ENCODE measurements around the gene GET3. TPM values are rescaled to one million over a fixed set of nuclear protein-coding genes. Genes with fewer than 3 reads are reported as not detected.

GET3 gene
- total and polyA plus RNA-seq, 2 donors (not counting 1 experiment from before 2014, with no cell fraction given), result 37.2 to 61.7 TPM

GRCh38 chr19:12721656-12722565, 15.4 kb upstream of the GET3 start:
- DNase-seq, result peak; percentile 76
- TF ChIP-seq, protein P1, sequence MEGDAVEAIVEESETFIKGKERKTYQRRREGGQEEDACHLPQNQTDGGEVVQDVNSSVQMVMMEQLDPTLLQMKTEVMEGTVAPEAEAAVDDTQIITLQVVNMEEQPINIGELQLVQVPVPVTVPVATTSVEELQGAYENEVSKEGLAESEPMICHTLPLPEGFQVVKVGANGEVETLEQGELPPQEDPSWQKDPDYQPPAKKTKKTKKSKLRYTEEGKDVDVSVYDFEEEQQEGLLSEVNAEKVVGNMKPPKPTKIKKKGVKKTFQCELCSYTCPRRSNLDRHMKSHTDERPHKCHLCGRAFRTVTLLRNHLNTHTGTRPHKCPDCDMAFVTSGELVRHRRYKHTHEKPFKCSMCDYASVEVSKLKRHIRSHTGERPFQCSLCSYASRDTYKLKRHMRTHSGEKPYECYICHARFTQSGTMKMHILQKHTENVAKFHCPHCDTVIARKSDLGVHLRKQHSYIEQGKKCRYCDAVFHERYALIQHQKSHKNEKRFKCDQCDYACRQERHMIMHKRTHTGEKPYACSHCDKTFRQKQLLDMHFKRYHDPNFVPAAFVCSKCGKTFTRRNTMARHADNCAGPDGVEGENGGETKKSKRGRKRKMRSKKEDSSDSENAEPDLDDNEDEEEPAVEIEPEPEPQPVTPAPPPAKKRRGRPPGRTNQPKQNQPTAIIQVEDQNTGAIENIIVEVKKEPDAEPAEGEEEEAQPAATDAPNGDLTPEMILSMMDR (IDR thresholded peaks at IDR 0.05), result no peak
- no peak for TF ChIP-seq EZH2 (IDR thresholded peaks at IDR 0.05; ENCODE audit: borderline replicate concordance, insufficient read depth, low read depth, low read length, poor library complexity, severe bottlenecking)
- H3K27ac Mint-ChIP-seq, result peak overlapping the region; percentile 84
- POLR2A ChIA-PET, result interaction anchor here (0.7 to 3.6 kb wide), 10 partner anchors 8 to 109 kb away, joined by 3 to 30 read pairs (median 8); partner anchors contain the start of genes DHPS, FBXW9, JUNB and TRIR
- no peaks in the 10 kb centered on the region for H3K27me3 ChIP-seq (replicated peaks in 1 of 4; ENCODE audit: control extremely low read depth in 1 of 4, control insufficient read depth in 3 of 4, insufficient read depth in 4 of 4, low read length in 3 of 4)
- H3K4me2 ChIP-seq (replicated peaks; ENCODE audit: low read depth, low read length, poor library complexity, severe bottlenecking), result peak overlapping the region; percentile 95
- H3K27me3 Mint-ChIP-seq, result no peaks in the 10 kb centered on the region
- H2AFZ ChIP-seq (ENCODE audit: insufficient read depth, low read depth, low read length, poor library complexity, severe bottlenecking), result peak overlapping the region; percentile 83
- H4K20me1 ChIP-seq (ENCODE audit: control insufficient read depth, insufficient read depth, low read length, poor library complexity, severe bottlenecking), result peaks cover 11% of the 10 kb centered on the region
- CTCF ChIA-PET, result interaction anchor here (0.7 to 3.5 kb wide), 8 partner anchors 12 to 74 kb away, joined by 3 to 26 read pairs (median 5); partner anchors contain the start of genes JUNB and TRIR
- ATAC-seq (ENCODE audit: low read depth), result peak; percentile 42
- H3K4me3 ChIP-seq (ENCODE audit: control extremely low read depth in 1 of 5, extremely low read depth in 1 of 5, insufficient read depth in 1 of 5, low read depth in 2 of 5, low read length in 4 of 5), result peak overlapping the region; percentile 60 to 83 (median 77)
- H3K4me1 ChIP-seq (ENCODE audit: control insufficient read depth in 2 of 2, insufficient read depth in 2 of 2, low read length in 2 of 2), result peaks cover 29 to 37% of the 10 kb centered on the region in 2 donors
- H3K36me3 ChIP-seq (replicated peaks in 1 of 2; ENCODE audit: control extremely low read depth in 1 of 2, control insufficient read depth in 1 of 2, extremely low read depth in 1 of 2, insufficient read depth in 2 of 2, low read length in 1 of 2), result peaks cover 0 to 7% of the 10 kb centered on the region in 2 experiments
- H3K9ac ChIP-seq (ENCODE audit: low read length), result peak overlapping the region; percentile 85
- peaks cover 74% of the 10 kb centered on the region for H3K79me2 ChIP-seq (ENCODE audit: control insufficient read depth, insufficient read depth, low read length)
- peak overlapping the region; percentile 95 for H3K4me3 Mint-ChIP-seq
- under 1% methylated on average over 48 of the region's 65 CpGs for WGBS (ENCODE audit: insufficient coverage)
- H3K4me1 Mint-ChIP-seq, result peaks cover 38% of the 10 kb centered on the region
- H3K9me3 ChIP-seq (ENCODE audit: control extremely low read depth in 1 of 3, control insufficient read depth in 2 of 3, insufficient read depth in 1 of 3, low read length in 2 of 3), result no peaks in the 10 kb centered on the region
- intact Hi-C loops (cut with micrococcal nuclease), result loop anchor here (1.0 to 5.0 kb wide), 4 partner anchors 41 to 85 kb away; partner anchors contain the start of genes DHPS, HOOK2, MAN2B1 and RNASEH2A
- peak overlapping the region; percentile 17 to 69 for H3K27ac ChIP-seq (ENCODE audit: low read length in 2 of 2)
- no peaks in the 10 kb centered on the region for H3K9me3 Mint-ChIP-seq (ENCODE audit: insufficient read depth)
